Measurements from ENCODE around the gene PJA1. TPM values are rescaled to one million over a fixed set of nuclear protein-coding genes. Genes with fewer than 3 reads are reported as not detected.

Gene PJA1
- polyA plus RNA-seq, 4 donors, result 3.6 to 30.5 (median 9.8) TPM

DNA sequence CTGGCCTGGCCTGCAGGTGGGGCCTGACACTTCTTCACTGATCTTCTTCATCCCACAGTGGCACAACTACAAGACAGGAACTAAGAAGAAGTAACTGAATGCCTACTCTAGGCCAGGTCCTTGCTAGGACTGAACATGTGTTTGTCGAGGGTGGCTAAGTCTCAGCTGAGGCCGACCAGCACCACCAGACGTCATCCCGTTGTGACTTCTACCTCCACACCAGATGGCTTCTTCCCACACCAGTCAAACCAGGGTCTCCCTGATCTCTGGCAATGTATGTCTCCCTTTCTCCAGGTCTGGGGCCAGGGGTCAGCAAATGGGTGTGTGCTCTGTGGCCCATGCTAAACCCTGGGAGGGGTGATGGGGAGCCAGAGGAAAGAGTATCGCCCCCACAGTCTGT, 40.2 kb downstream of the PJA1 start:
- no peak overlapping the region for H3K27ac ChIP-seq (ENCODE audit: low read depth in 1 of 3, low read length in 2 of 3)
- H3K9me3 ChIP-seq (ENCODE audit: control insufficient read depth in 2 of 2, insufficient read depth in 1 of 2, low read depth in 1 of 2, low read length in 1 of 2), result no peaks in the 10 kb centered on the region
- 72 to 95% (median 93%) methylated on average over 5 of the region's 5 CpGs for WGBS, 3 donors
- no peak for FAIRE-seq
- H3K4me3 ChIP-seq (ENCODE audit: low read depth in 1 of 3, low read length in 3 of 3), result no peak overlapping the region
- H3K4me1 ChIP-seq (ENCODE audit: control insufficient read depth in 3 of 3, insufficient read depth in 2 of 3, low read depth in 1 of 3, low read length in 2 of 3), result no peaks in the 10 kb centered on the region
- no peaks in the 10 kb centered on the region for H3K27me3 ChIP-seq (ENCODE audit: control insufficient read depth in 3 of 3, insufficient read depth in 3 of 3, low read length in 3 of 3)
- no peaks in the 10 kb centered on the region for H3K36me3 ChIP-seq (ENCODE audit: control insufficient read depth in 3 of 3, insufficient read depth in 2 of 3, low read depth in 1 of 3, low read length in 3 of 3)
- no peak for DNase-seq

DNA sequence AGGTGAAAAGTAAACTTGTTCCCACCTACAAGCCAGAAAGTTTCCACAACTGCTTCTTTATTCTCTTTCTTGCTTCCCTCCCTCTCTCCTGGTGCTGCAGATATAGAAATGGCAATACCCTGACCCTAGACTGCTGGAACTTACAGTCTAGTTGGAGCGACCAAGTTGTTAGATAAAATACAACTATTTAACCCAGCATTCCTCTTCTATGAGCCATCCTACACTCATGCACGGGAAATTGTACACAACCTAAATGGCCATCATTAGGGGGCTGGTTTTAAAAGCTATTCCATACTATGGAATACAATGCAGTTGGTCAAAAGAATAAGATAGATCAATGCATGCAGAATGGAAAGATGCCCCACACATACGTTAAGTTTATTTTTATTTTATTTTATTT, 41.1 kb downstream of the PJA1 start:
- Histone ChIP-seq H3K27me3 (ENCODE audit: control insufficient read depth in 3 of 3, insufficient read depth in 3 of 3, low read length in 3 of 3) (no peaks in the 10 kb centered on the region), H3K27ac (ENCODE audit: low read depth in 1 of 3, low read length in 2 of 3) (no peak overlapping the region), H3K4me1 (ENCODE audit: control insufficient read depth in 3 of 3, insufficient read depth in 2 of 3, low read depth in 1 of 3, low read length in 2 of 3) (no peaks in the 10 kb centered on the region), H3K4me3 (ENCODE audit: low read depth in 1 of 3, low read length in 3 of 3) (no peak overlapping the region), H3K9me3 (ENCODE audit: control insufficient read depth in 2 of 2, insufficient read depth in 1 of 2, low read depth in 1 of 2, low read length in 1 of 2) (no peaks in the 10 kb centered on the region), H3K36me3 (ENCODE audit: control insufficient read depth in 3 of 3, insufficient read depth in 2 of 3, low read depth in 1 of 3, low read length in 3 of 3) (no peaks in the 10 kb centered on the region)
- DNase-seq (no peak), FAIRE-seq (no peak)
- WGBS, 3 donors, result 89 to 92% (median 90%) methylated on average over 3 of the region's 3 CpGs

DNA sequence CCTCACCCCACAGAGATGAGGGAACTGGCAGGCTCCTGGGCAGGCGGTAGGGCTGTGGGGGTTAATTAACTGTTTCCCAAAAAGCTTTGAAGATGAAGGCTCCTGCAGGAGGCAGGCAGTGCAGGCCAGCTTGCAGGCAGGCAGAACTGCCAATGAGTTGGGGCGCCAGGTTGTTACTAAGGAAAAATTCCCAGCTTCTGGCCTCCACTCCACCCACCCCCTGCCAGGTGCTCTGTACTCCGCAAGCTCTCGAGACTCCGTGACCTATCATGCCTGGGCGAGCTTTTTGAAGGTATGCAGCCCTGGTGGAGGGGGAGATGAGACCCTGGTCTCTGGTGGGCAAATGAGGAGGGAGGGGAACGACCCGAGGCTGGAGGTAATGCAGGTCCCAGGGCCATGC, 41.8 kb downstream of the PJA1 start:
- Histone ChIP-seq H3K27me3 (ENCODE audit: control insufficient read depth in 3 of 3, insufficient read depth in 3 of 3, low read length in 3 of 3) (no peaks in the 10 kb centered on the region), H3K36me3 (ENCODE audit: control insufficient read depth in 3 of 3, insufficient read depth in 2 of 3, low read depth in 1 of 3, low read length in 3 of 3) (no peaks in the 10 kb centered on the region), H3K9me3 (ENCODE audit: control insufficient read depth in 2 of 2, insufficient read depth in 1 of 2, low read depth in 1 of 2, low read length in 1 of 2) (no peaks in the 10 kb centered on the region), H3K4me3 (ENCODE audit: low read depth in 1 of 3, low read length in 3 of 3) (no peak overlapping the region), H3K27ac (ENCODE audit: low read depth in 1 of 3, low read length in 2 of 3) (no peak overlapping the region), H3K4me1 (ENCODE audit: control insufficient read depth in 3 of 3, insufficient read depth in 2 of 3, low read depth in 1 of 3, low read length in 2 of 3) (no peaks in the 10 kb centered on the region)
- FAIRE-seq (no peak), DNase-seq (no peak)
- 69 to 90% (median 89%) methylated on average over 7 to 8 of the region's 8 CpGs for WGBS, 3 donors

DNA sequence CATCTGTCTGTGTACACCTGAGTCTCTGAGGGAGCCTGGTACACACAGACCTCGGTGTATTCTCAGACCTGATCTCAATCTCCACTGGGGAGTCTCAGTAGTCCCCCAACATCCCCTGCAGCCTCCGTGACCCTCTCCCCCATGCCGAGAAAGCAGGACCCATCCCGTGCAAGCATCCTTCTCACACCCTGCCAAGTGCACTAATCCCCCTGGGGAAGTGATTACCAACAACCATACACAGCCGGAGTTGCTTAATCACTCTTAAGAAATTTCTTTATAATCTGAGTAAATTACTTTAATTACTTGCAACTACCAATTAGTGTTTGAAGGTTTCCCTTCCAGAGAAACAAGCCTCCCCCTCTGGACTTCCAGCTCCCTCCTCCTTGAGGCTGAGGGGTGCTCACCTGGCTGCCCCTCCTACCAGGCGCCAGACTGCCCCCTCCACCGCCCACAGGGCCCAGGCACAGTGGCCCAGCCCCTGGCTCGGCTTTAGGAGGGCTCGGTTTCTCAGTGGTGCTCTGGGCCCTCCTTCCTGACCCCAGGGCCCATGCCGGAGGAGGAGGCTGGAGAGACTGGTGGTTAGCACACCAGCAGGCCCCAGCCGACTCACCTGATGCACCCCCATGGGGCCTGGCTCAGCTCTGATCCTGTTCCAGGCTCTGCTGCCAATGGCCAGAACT, 43.8 kb downstream of the PJA1 start:
- H3K9me3 ChIP-seq (ENCODE audit: control insufficient read depth in 2 of 2, insufficient read depth in 1 of 2, low read depth in 1 of 2, low read length in 1 of 2), result no peaks in the 10 kb centered on the region
- H3K36me3 ChIP-seq (ENCODE audit: control insufficient read depth in 3 of 3, insufficient read depth in 2 of 3, low read depth in 1 of 3, low read length in 3 of 3), result no peaks in the 10 kb centered on the region
- H3K27ac ChIP-seq (ENCODE audit: low read depth in 1 of 3, low read length in 2 of 3), result no peak overlapping the region
- no peaks in the 10 kb centered on the region for H3K4me1 ChIP-seq (ENCODE audit: control insufficient read depth in 3 of 3, insufficient read depth in 2 of 3, low read depth in 1 of 3, low read length in 2 of 3)
- no peak for DNase-seq
- FAIRE-seq, result no peak
- no peak overlapping the region for H3K4me3 ChIP-seq (ENCODE audit: low read depth in 1 of 3, low read length in 3 of 3)
- no peaks in the 10 kb centered on the region for H3K27me3 ChIP-seq (ENCODE audit: control insufficient read depth in 3 of 3, insufficient read depth in 3 of 3, low read length in 3 of 3)
- 73 to 84% (median 82%) methylated on average over 7 to 11 of the region's 11 CpGs for WGBS, 3 donors

DNA sequence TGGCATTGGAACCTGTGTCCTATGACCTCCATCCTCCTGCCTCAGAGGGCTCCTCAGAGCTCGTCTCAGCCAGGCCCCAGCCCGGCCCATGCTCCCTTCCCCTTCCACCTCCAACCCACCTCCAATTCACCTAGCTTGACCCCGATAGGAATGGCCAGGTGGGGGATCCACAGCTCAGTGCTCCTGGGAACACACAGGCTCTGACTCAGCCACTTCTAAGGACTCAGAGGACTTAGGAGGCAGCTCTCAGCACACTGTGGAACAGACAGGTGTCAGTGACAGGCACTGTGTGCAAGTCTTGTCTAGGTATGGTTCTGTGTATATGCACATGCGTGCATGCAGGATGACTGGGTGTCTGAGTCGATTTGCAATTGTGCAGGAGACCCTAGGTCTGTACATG, 44.8 kb downstream of the PJA1 start:
- FAIRE-seq (no peak), DNase-seq (no peak)
- WGBS, 3 donors, result 76 to 89% (median 88%) methylated on average over 4 to 5 of the region's 5 CpGs
- Histone ChIP-seq H3K36me3 (ENCODE audit: control insufficient read depth in 3 of 3, insufficient read depth in 2 of 3, low read depth in 1 of 3, low read length in 3 of 3) (no peaks in the 10 kb centered on the region), H3K9me3 (ENCODE audit: control insufficient read depth in 2 of 2, insufficient read depth in 1 of 2, low read depth in 1 of 2, low read length in 1 of 2) (no peaks in the 10 kb centered on the region), H3K27ac (ENCODE audit: low read depth in 1 of 3, low read length in 2 of 3) (no peak overlapping the region), H3K4me1 (ENCODE audit: control insufficient read depth in 3 of 3, insufficient read depth in 2 of 3, low read depth in 1 of 3, low read length in 2 of 3) (no peaks in the 10 kb centered on the region), H3K27me3 (ENCODE audit: control insufficient read depth in 3 of 3, insufficient read depth in 3 of 3, low read length in 3 of 3) (no peaks in the 10 kb centered on the region), H3K4me3 (ENCODE audit: low read depth in 1 of 3, low read length in 3 of 3) (no peak overlapping the region)

DNA sequence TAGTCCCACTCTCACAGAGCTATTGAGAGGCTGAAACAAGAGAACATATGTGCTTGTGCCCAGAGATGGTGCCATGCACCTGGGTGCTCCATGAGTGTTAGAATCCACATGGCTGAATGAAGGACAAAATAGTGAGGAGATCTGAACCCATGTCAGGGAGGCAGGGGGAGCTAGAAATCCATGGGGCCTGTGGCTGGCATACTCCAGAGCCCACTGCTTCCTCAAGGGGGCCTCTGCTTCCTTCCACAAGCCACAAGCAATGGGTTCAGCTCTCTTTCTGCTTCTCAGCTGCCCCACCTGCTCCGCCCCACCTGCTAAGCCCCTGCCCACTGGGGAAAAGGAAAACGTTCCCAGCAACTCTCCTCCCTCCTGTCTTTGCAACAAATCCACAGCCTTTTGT, 46.1 kb downstream of the PJA1 start:
- FAIRE-seq (no peak), DNase-seq (no peak)
- Histone ChIP-seq H3K9me3 (ENCODE audit: control insufficient read depth in 2 of 2, insufficient read depth in 1 of 2, low read depth in 1 of 2, low read length in 1 of 2) (no peaks in the 10 kb centered on the region), H3K36me3 (ENCODE audit: control insufficient read depth in 3 of 3, insufficient read depth in 2 of 3, low read depth in 1 of 3, low read length in 3 of 3) (no peaks in the 10 kb centered on the region), H3K27ac (ENCODE audit: low read depth in 1 of 3, low read length in 2 of 3) (no peak overlapping the region), H3K4me1 (ENCODE audit: control insufficient read depth in 3 of 3, insufficient read depth in 2 of 3, low read depth in 1 of 3, low read length in 2 of 3) (no peaks in the 10 kb centered on the region), H3K27me3 (ENCODE audit: control insufficient read depth in 3 of 3, insufficient read depth in 3 of 3, low read length in 3 of 3) (no peaks in the 10 kb centered on the region), H3K4me3 (ENCODE audit: low read depth in 1 of 3, low read length in 3 of 3) (no peak overlapping the region)
- 51 to 67% (median 52%) methylated on average over 2 of the region's 2 CpGs for WGBS, 3 donors

DNA sequence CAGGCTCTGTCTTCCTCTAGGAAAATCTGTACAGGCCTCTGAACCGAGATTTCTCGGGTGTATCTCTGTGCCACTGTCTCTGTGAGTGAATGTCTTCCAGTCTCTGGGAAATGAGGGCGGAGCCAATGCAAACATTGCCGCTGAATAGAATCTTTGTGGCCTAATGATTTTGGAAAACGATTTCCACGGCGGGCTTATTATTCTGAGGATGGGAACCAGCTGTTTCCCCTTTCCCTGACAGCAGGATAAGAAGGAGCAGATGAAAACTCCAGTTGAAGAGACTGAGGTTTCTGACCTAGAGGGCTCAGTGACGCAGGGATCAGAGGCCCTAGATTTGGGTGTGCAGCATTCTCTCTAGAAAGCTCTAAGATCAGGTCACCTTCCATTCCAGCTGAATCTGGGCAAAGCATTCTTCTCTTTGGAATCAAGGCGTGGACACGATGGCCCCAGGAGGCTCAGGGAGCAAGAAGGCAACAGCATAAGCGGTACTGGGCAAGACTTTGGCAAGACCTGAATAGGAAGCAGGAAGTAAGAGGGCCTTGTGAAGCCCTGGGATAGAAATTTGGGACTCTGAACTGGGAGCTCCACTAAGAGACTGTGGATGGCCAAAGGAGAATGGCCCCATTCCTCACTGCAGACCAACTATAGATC, 47.3 kb downstream of the PJA1 start:
- Histone ChIP-seq H3K36me3 (ENCODE audit: control insufficient read depth in 3 of 3, insufficient read depth in 2 of 3, low read depth in 1 of 3, low read length in 3 of 3) (no peaks in the 10 kb centered on the region), H3K4me1 (ENCODE audit: control insufficient read depth in 3 of 3, insufficient read depth in 2 of 3, low read depth in 1 of 3, low read length in 2 of 3) (no peaks in the 10 kb centered on the region), H3K9me3 (ENCODE audit: control insufficient read depth in 2 of 2, insufficient read depth in 1 of 2, low read depth in 1 of 2, low read length in 1 of 2) (no peaks in the 10 kb centered on the region), H3K27me3 (ENCODE audit: control insufficient read depth in 3 of 3, insufficient read depth in 3 of 3, low read length in 3 of 3) (no peaks in the 10 kb centered on the region), H3K27ac (ENCODE audit: low read depth in 1 of 3, low read length in 2 of 3) (no peak overlapping the region), H3K4me3 (ENCODE audit: low read depth in 1 of 3, low read length in 3 of 3) (no peak overlapping the region)
- 51 to 64% (median 61%) methylated on average over 11 of the region's 11 CpGs for WGBS, 3 donors
- FAIRE-seq, result no peak
- no peak for DNase-seq

DNA sequence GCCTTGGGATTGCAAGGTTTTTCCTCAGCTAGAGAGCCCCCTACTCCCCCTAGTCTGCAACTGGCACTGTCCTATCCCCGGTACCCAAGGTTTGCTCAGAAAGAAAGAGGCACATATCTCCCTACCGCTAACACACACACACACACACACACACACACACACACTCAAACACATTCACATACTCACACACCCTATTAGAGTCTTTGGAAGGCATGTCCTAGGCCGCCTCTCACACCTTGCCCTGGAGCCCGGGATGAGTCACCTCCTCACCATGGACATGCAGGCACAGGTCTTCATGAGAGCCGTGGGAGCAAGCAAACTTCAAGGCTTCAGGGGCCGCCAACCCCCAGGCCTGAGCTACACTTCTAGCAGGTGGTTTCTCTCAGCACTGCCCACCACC, 49.2 kb downstream of the PJA1 start:
- no peak for DNase-seq
- Histone ChIP-seq H3K27ac (ENCODE audit: low read depth in 1 of 3, low read length in 2 of 3) (no peak overlapping the region), H3K9me3 (ENCODE audit: control insufficient read depth in 2 of 2, insufficient read depth in 1 of 2, low read depth in 1 of 2, low read length in 1 of 2) (no peaks in the 10 kb centered on the region), H3K4me1 (ENCODE audit: control insufficient read depth in 3 of 3, insufficient read depth in 2 of 3, low read depth in 1 of 3, low read length in 2 of 3) (no peaks in the 10 kb centered on the region), H3K4me3 (ENCODE audit: low read depth in 1 of 3, low read length in 3 of 3) (no peak overlapping the region), H3K27me3 (ENCODE audit: control insufficient read depth in 3 of 3, insufficient read depth in 3 of 3, low read length in 3 of 3) (no peaks in the 10 kb centered on the region), H3K36me3 (ENCODE audit: control insufficient read depth in 3 of 3, insufficient read depth in 2 of 3, low read depth in 1 of 3, low read length in 3 of 3) (no peaks in the 10 kb centered on the region)
- WGBS, 3 donors, result 77 to 94% (median 90%) methylated on average over 6 of the region's 6 CpGs
- no peak for FAIRE-seq

DNA sequence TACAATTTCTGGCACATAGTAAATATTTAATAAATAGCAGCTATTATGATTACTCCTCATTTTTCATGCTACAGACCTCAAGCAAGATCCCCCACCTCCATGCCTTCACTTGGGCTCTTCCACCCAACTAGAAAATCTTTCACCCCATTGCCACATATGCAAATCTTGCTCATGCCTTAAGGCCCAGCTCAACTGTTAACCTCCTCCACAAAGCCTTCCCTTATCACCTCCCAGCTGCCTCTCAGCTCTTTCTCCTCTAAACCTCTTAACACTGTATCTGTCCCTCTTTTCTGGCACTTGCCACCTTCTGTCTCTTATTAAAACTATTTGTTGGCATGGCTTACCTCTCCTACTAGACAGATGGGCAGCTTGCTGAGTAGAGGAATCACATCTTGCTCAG, 51.5 kb downstream of the PJA1 start:
- Histone ChIP-seq H3K36me3 (ENCODE audit: control insufficient read depth in 3 of 3, insufficient read depth in 2 of 3, low read depth in 1 of 3, low read length in 3 of 3) (no peaks in the 10 kb centered on the region), H3K9me3 (ENCODE audit: control insufficient read depth in 2 of 2, insufficient read depth in 1 of 2, low read depth in 1 of 2, low read length in 1 of 2) (no peaks in the 10 kb centered on the region), H3K4me1 (ENCODE audit: control insufficient read depth in 3 of 3, insufficient read depth in 2 of 3, low read depth in 1 of 3, low read length in 2 of 3) (peaks cover 0 to 8% (median 0%) of the 10 kb centered on the region in 3 donors), H3K27ac (ENCODE audit: low read depth in 1 of 3, low read length in 2 of 3) (no peak overlapping the region), H3K27me3 (ENCODE audit: control insufficient read depth in 3 of 3, insufficient read depth in 3 of 3, low read length in 3 of 3) (no peaks in the 10 kb centered on the region), H3K4me3 (ENCODE audit: low read depth in 1 of 3, low read length in 3 of 3) (no peak overlapping the region)
- FAIRE-seq, result no peak
- DNase-seq, result no peak
